Upper lobe of left lung (tissue), 6 donors: ENCODE measurements around the gene EIF3B. TPM values are rescaled to one million over a fixed set of nuclear protein-coding genes. Genes with fewer than 3 reads are reported as not detected.

Source experiments
- ATAC-seq, 2 donors: fragments of 200-7000 bp; cut with Tn5 transposase; one replicate each; pipeline ENCODE4 v1.9.1; 2022; ENCODE audit warnings: mild to moderate bottlenecking in 2 of 2, moderate library complexity in 2 of 2; ENCODE audit not compliant: low FRiP score in 2 of 2
- DNase-seq, 2 donors: peaks; one replicate each; pipeline ENCODE4 v3.0.0-alpha.2; 2019 to 2020
- H3K27ac ChIP-seq, 4 donors: fragments of 200-600 bp; sonication (generic); one replicate each; pipeline ENCODE4 v1.5.1; 2016 to 2019
- H3K27me3 ChIP-seq, 4 donors: fragments of 200-600 bp; sonication (generic); one replicate each; pipeline ENCODE4 v1.5.1; 2017 to 2019
- H3K36me3 ChIP-seq, 4 donors: fragments of 200-600 bp; sonication (generic); one replicate each; pipeline ENCODE4 v1.5.1; 2016 to 2019
- H3K4me1 ChIP-seq, 4 donors: fragments of 200-600 bp; sonication (generic); one replicate each; pipeline ENCODE4 v1.5.1; 2018 to 2019
- H3K4me3 ChIP-seq, 4 donors: fragments of 200-600 bp; sonication (generic); one replicate each; pipeline ENCODE4 v1.5.1; 2017 to 2019; ENCODE audit warnings: mild to moderate bottlenecking in 2 of 4, moderate library complexity in 1 of 4
- H3K9me3 ChIP-seq, 4 donors: fragments of 200-600 bp; sonication (generic); one replicate each; pipeline ENCODE4 v1.5.1; 2018 to 2019
- CTCF ChIP-seq, 6 experiments: fragments of 450-650 bp in 4 of 6; fragments of 200-600 bp in 2 of 6; sonication (generic) in 2 of 6; IDR thresholded peaks; one replicate each; pipeline ENCODE4 v1.5.1; 2016 to 2019; ENCODE audit warnings: antibody characterized with exemption in 6 of 6
- EP300 ChIP-seq, 4 donors: sonication (generic); formaldehyde crosslinking; IDR thresholded peaks; one replicate each; pipeline ENCODE4 v1.5.1; 2017; ENCODE audit warnings: antibody characterized with exemption in 4 of 4, control low read depth in 2 of 4
- POLR2A ChIP-seq, 4 donors: fragments of 450-650 bp; IDR thresholded peaks; one replicate each; pipeline ENCODE4 v1.5.1; 2016 to 2017; ENCODE audit warnings: antibody characterized with exemption in 4 of 4, mild to moderate bottlenecking in 2 of 4
- POLR2AphosphoS5 ChIP-seq, 2 donors: sonication (generic); formaldehyde crosslinking; IDR thresholded peaks; one replicate each; pipeline ENCODE4 v1.5.1; 2017; ENCODE audit warnings: antibody characterized with exemption in 2 of 2
- WGBS, 2 donors: methylation state at CpG; one replicate each; pipeline ENCODE4 v1.1.5; 2017 to 2018; 5-methylcytosine and 5-hydroxymethylcytosine counted together
- total RNA-seq, 6 donors: library from RNA; depleted of rRNA in 4 of 6; stranded (reverse); fragments of >200 nt in 4 of 6; gene quantifications; one replicate each; pipeline versions ENCODE4 v1.1.0 to v1.2.1, GENCODE V29; 2016 to 2021
- donor health status: DM: no; HTN: no; CAD: no; lungs with moderate emphysema.
- donor health status: DM: no; HTN: yes; CAD: no; lungs with severe emphysema.

The EIF3B gene
- total RNA-seq, 6 donors from 2014 or later: 110 to 129 (median 117) TPM

- WGBS, 2 donors: 77 to 83% methylated on average over 10 of the region's 10 CpGs
- DNase-seq: no peak
- Histone ChIP-seq H3K4me3 (peak overlapping the region in 2 of 4 donors; percentile 97 to 98), H3K36me3 (no peaks in the 10 kb centered on the region), H3K9me3 (no peaks in the 10 kb centered on the region), H3K27ac (peak overlapping the region; percentile 41 to 89 (median 73)), H3K27me3 (no peaks in the 10 kb centered on the region), H3K4me1 (peaks cover 54 to 81% (median 60%) of the 10 kb centered on the region in 4 donors)
- no peak for ATAC-seq
- no peak for TF ChIP-seq POLR2AphosphoS5 (IDR thresholded peaks at IDR 0.05)
- no peak for TF ChIP-seq POLR2A (IDR thresholded peaks at IDR 0.05)
- no peak for TF ChIP-seq EP300 (IDR thresholded peaks at IDR 0.05)
- no peak for TF ChIP-seq CTCF (IDR thresholded peaks at IDR 0.05)
Measured at GRCh38 chr7:2405201-2405600, 50.6 kb downstream of the EIF3B start.

GRCh38 chr7:2405601-2406345 is 51.1 kb downstream of the EIF3B start:
- TF ChIP-seq POLR2AphosphoS5 (IDR thresholded peaks at IDR 0.05) (no peak), POLR2A (IDR thresholded peaks at IDR 0.05) (no peak), EP300 (IDR thresholded peaks at IDR 0.05) (no peak), CTCF (IDR thresholded peaks at IDR 0.05) (no peak)
- H3K4me3 ChIP-seq: peak overlapping the region in 2 of 4 donors; percentile 97 to 98
- H3K36me3 ChIP-seq: no peaks in the 10 kb centered on the region
- no peaks in the 10 kb centered on the region for H3K9me3 ChIP-seq
- ATAC-seq (no peak), DNase-seq (peak in 1 of 2 donors; percentile 43)
- 49 to 68% methylated on average over 21 of the region's 21 CpGs for WGBS, 2 donors
- peaks cover 54 to 80% (median 60%) of the 10 kb centered on the region in 4 donors for H3K4me1 ChIP-seq
- peak overlapping the region; percentile 41 to 89 (median 66) for H3K27ac ChIP-seq
- no peaks in the 10 kb centered on the region for H3K27me3 ChIP-seq

- WGBS, 2 donors: 51 to 52% methylated on average over 15 of the region's 15 CpGs
- Histone ChIP-seq H3K27me3 (no peaks in the 10 kb centered on the region), H3K4me1 (peaks cover 67 to 76% (median 69%) of the 10 kb centered on the region in 4 donors), H3K4me3 (no peak overlapping the region), H3K36me3 (no peaks in the 10 kb centered on the region), H3K27ac (peak overlapping the region; percentile 35 to 69 (median 63)), H3K9me3 (no peaks in the 10 kb centered on the region)
- no peak for TF ChIP-seq POLR2A (IDR thresholded peaks at IDR 0.05)
- no peak for TF ChIP-seq CTCF (IDR thresholded peaks at IDR 0.05)
- TF ChIP-seq POLR2AphosphoS5 (IDR thresholded peaks at IDR 0.05): no peak
- no peak for TF ChIP-seq EP300 (IDR thresholded peaks at IDR 0.05)
- ATAC-seq: peak; percentile 8 to 29
- DNase-seq: peak in 1 of 2 donors; percentile 32
Measured at GRCh38 chr7:2409745-2410414, 55.3 kb downstream of the EIF3B start.

GRCh38 chr7:2411049-2411448 is 56.4 kb downstream of the EIF3B start:
- Histone ChIP-seq H3K9me3 (no peaks in the 10 kb centered on the region), H3K4me3 (no peak overlapping the region), H3K36me3 (no peaks in the 10 kb centered on the region), H3K4me1 (peaks cover 55 to 67% (median 57%) of the 10 kb centered on the region in 4 donors), H3K27ac (peak overlapping the region in 3 of 4 donors; percentile 58 to 69 (median 68)), H3K27me3 (no peaks in the 10 kb centered on the region)
- ATAC-seq: no peak
- TF ChIP-seq POLR2A (IDR thresholded peaks at IDR 0.05) (no peak), POLR2AphosphoS5 (IDR thresholded peaks at IDR 0.05) (no peak), EP300 (IDR thresholded peaks at IDR 0.05) (no peak), CTCF (IDR thresholded peaks at IDR 0.05) (no peak)
- DNase-seq: no peak
- WGBS, 2 donors: 100% methylated on average over 1 of the region's 1 CpG
